Measurements from ENCODE around the gene C19orf67. TPM values are rescaled to one million over a fixed set of nuclear protein-coding genes. Genes with fewer than 3 reads are reported as not detected.

The C19orf67 gene
- total RNA-seq, 2 donors from 2014 or later, result not detected

DNA sequence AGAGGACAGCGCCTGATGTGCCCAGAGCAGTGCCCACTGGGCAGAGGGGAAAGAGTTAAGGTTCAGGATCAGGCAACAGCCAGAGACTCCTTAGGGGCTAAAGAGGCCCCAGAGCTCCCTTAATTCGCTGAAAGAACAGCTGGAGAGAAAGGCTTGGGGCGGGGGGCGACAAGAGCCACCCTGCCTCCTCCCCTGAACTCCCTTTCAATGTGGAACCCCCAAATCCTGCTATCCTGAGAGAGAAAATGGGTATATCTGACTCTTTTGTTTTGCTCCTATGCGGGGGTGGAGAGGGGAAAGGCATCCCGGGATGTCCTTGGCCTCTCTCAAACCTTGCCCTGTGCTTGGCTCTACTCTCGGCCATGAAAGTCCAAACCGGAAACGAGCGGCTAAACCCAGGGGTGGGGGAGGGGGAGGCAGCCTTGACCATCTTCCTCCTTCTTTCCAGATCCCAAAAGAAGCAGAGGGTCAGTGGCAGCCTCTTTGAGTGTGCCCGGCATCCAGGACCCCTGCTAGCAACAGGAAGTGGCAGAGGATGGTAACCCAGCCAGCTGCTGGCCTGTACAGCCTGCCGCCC, 27.3 kb upstream of the C19orf67 start:
- Histone ChIP-seq H3K27ac (peak overlapping the region in 3 of 4 donors; percentile 8 to 69 (median 62)), H3K27me3 (no peaks in the 10 kb centered on the region), H3K4me3 (no peak overlapping the region), H3K9me3 (no peaks in the 10 kb centered on the region), H3K4me1 (peaks cover 43% of the 10 kb centered on the region), H3K36me3 (replicated peaks in 1 of 2; ENCODE audit: insufficient read depth in 1 of 2, low read depth in 2 of 2) (no peaks in the 10 kb centered on the region)
- intact Hi-C loops (cut with DNase I), result no loop called here
- TF ChIP-seq, protein P1, sequence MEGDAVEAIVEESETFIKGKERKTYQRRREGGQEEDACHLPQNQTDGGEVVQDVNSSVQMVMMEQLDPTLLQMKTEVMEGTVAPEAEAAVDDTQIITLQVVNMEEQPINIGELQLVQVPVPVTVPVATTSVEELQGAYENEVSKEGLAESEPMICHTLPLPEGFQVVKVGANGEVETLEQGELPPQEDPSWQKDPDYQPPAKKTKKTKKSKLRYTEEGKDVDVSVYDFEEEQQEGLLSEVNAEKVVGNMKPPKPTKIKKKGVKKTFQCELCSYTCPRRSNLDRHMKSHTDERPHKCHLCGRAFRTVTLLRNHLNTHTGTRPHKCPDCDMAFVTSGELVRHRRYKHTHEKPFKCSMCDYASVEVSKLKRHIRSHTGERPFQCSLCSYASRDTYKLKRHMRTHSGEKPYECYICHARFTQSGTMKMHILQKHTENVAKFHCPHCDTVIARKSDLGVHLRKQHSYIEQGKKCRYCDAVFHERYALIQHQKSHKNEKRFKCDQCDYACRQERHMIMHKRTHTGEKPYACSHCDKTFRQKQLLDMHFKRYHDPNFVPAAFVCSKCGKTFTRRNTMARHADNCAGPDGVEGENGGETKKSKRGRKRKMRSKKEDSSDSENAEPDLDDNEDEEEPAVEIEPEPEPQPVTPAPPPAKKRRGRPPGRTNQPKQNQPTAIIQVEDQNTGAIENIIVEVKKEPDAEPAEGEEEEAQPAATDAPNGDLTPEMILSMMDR (IDR thresholded peaks at IDR 0.05), result no peak
- no peak for TF ChIP-seq POLR2A (IDR thresholded peaks at IDR 0.05)
- ATAC-seq (no peak), DNase-seq (peak in 1 of 4 donors; percentile 33)
- WGBS, 2 donors, result 29 to 47% methylated on average over 7 to 12 of the region's 12 CpGs

DNA sequence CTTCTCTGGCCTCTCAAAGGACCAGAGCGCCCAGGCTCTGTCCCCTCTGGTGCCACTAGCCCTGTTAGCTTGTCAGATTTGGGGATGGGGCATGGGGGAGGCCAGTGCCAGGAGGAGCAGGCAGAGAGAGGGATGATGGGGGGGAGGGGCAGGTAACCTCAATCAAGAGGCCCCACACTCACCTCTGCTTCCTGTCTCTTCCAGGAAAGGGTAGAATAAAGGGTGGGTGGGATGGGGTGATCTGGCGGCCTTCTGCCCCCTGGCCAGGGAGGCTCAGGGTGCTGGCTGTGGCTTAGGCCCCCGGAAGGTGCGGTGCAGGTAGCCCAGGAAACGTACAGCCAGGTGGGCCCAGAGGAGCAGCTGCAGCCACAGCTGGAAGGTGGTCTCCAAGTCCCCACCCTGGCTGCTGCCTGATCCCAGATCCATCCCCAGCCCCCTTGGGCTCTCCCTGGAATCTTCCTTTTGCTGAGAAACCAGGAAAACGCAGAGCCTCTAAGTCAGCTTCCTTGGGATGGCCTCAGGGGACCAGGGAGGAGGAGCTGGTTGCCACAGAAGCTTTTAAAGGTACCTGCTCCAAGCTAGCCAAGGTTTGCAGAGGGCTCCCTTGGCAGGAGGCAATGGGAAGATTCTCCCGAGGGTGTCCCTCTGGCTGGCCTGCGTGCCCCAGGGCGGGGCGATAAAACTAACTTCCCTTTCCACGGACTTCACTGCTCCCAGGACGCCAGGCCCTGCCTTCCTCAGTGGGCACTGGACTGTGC, 26.6 kb upstream of the C19orf67 start:
- intact Hi-C loops (cut with DNase I), result no loop called here
- Histone ChIP-seq H3K36me3 (replicated peaks in 1 of 2; ENCODE audit: insufficient read depth in 1 of 2, low read depth in 2 of 2) (no peaks in the 10 kb centered on the region), H3K9me3 (no peaks in the 10 kb centered on the region), H3K4me1 (peaks cover 43% of the 10 kb centered on the region), H3K27ac (peak overlapping the region in 2 of 4 donors; percentile 62 to 69), H3K4me3 (no peak overlapping the region), H3K27me3 (no peaks in the 10 kb centered on the region)
- ATAC-seq, result no peak
- 70 to 73% methylated on average over 8 to 12 of the region's 12 CpGs for WGBS, 2 donors
- no peak for DNase-seq
- TF ChIP-seq, protein P1 (IDR thresholded peaks at IDR 0.05), result no peak
- no peak for TF ChIP-seq POLR2A (IDR thresholded peaks at IDR 0.05)

DNA sequence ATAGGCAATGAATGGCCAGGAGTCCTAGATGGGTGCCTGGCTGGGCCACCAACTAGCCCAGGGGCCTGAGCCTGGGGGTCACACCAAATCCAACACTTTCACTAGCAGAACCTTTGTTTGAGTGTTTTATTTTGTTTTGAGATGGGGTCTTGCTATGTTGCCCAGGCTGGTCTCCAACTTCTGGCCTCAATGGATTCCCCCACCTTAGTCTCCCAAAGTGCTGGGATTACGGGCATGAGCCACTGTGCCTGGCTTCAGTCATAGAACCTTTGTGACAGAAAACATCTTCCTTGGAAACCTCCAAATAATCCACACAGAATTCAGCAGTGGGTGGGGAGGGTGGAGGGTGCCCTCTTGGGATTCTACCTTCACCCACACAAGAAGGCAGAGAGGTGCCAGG, 25.9 kb upstream of the C19orf67 start:
- Histone ChIP-seq H3K27me3 (no peaks in the 10 kb centered on the region), H3K4me3 (no peak overlapping the region), H3K27ac (no peak overlapping the region), H3K4me1 (peaks cover 40% of the 10 kb centered on the region), H3K36me3 (replicated peaks in 1 of 2; ENCODE audit: insufficient read depth in 1 of 2, low read depth in 2 of 2) (no peaks in the 10 kb centered on the region), H3K9me3 (no peaks in the 10 kb centered on the region)
- 90 to 93% methylated on average over 1 of the region's 1 CpG for WGBS, 2 donors
- DNase-seq (no peak), ATAC-seq (no peak)
- TF ChIP-seq, protein P1 (IDR thresholded peaks at IDR 0.05), result no peak
- TF ChIP-seq POLR2A (IDR thresholded peaks at IDR 0.05), result no peak
- intact Hi-C loops (cut with DNase I), result no loop called here

DNA sequence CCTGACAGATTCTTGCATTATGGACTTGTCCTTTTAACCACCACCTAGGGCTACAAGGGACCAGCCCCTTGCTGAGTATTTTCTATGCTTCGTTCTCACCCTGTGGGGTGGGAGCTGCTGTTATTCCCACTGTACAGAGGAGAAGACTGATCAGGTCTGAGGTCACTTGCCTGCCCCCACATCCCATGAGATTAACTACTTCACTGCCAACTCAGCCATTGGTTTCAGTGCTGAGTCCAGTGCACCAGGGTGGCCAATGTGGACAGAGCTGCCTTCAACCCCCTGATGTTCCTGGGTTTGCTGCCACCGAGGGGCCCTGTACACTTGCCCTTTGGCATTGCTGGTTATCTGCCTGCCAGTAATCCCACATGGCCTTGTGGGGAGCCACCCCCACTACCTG, 25.1 kb upstream of the C19orf67 start:
- no peak for TF ChIP-seq POLR2A (IDR thresholded peaks at IDR 0.05)
- TF ChIP-seq, protein P1 (IDR thresholded peaks at IDR 0.05), result no peak
- intact Hi-C loops (cut with DNase I), result no loop called here
- Histone ChIP-seq H3K4me1 (peaks cover 32% of the 10 kb centered on the region), H3K36me3 (replicated peaks in 1 of 2; ENCODE audit: insufficient read depth in 1 of 2, low read depth in 2 of 2) (peaks cover 2 to 3% of the 10 kb centered on the region in 2 donors), H3K9me3 (no peaks in the 10 kb centered on the region), H3K4me3 (no peak overlapping the region), H3K27me3 (no peaks in the 10 kb centered on the region), H3K27ac (no peak overlapping the region)
- 52 to 89% methylated on average over 1 to 2 of the region's 2 CpGs for WGBS, 2 donors
- no peak for ATAC-seq
- DNase-seq, result no peak

Measured in body of pancreas (tissue), 4 donors.